HG02938 (cell line): ENCODE data around the gene PDGFA.

Source experiments
- ATAC-seq: cut with Tn5 transposase; IDR thresholded peaks from one replicate; pipeline ENCODE4 v1.9.1; 2021; ENCODE audit warnings: mild to moderate bottlenecking, moderate library complexity; ENCODE audit not compliant: unreplicated experiment

PDGFA gene

DNA sequence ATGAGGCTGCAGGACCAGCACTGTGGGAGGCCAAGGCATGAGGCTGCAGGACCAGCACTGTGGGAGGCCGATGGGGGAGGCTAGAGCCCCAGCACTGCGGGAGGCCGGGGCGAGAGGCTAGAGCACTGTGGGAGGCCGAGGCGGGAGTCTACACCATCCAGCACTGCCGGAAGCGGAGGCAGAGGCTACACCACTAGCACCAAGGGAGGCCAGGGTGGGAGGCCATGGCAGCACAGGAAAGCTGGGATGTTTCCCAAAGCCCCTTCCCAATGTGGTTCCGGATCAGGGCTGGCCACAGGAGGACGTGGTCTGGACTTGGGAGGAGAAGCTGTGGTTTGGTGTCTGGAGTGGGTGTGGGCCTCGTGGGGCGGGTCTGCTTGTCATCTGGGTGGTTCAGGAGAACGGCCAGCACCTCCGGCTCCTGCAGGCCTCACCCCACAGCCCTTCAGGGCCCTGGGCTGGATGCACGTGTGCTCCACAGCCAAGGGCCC lies 43.6 kb downstream of the PDGFA start:
- ATAC-seq, result no peak

DNA sequence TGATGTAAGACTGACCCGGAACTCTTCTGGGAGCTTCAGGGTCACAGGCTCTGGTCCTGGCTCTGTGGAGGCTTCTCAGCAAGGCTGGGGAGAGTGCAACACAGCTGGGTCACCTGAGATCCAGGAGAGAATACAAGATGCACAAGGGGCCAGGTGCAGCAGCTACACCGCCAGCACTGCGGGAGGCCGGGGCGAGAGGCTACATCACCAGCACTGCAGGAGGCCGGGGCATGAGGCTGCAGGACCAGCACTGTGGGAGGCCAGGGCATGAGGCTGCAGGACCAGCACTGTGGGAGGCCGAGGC lies 44.3 kb downstream of the PDGFA start:
- ATAC-seq, result no peak

DNA sequence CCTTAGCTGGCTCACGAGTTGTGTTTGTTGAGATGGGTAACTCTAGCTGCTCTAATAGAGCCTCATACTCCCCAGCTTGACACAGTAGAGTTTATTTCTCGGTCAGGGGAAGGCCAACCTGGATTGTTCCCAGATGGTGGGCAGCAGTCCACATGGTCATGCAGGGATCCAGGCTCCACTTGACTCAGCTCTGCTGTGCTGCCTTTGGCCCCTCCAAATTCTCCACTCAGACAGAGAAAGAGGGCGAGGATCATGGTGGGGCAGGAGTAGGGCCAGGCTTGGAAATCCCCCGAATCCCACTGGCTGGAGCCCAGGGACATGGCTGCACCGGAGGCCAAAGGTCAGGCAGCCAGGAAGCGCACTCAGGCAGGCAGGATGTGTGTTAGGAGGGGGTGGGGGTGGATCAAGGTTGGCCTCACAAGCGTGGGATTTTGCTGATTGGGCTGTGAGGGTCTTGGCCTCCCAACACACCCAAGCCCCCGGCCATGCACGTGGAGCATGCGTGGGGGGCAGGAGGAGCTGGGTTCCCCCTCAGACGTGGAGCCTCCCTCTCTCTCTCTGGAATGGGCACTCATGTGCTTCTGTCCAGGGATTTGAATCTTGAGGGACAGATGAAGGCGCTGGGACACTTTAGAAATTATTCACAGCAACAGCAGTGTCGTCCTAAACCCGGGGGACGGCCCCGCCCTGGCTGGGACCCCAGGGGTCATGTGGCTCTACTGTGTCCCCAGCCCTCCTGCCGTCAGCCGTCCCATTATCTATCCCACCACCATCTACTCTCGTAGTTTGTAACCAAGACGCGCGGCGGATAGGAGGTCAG lies 44.8 kb downstream of the PDGFA start:
- no peak for ATAC-seq

DNA sequence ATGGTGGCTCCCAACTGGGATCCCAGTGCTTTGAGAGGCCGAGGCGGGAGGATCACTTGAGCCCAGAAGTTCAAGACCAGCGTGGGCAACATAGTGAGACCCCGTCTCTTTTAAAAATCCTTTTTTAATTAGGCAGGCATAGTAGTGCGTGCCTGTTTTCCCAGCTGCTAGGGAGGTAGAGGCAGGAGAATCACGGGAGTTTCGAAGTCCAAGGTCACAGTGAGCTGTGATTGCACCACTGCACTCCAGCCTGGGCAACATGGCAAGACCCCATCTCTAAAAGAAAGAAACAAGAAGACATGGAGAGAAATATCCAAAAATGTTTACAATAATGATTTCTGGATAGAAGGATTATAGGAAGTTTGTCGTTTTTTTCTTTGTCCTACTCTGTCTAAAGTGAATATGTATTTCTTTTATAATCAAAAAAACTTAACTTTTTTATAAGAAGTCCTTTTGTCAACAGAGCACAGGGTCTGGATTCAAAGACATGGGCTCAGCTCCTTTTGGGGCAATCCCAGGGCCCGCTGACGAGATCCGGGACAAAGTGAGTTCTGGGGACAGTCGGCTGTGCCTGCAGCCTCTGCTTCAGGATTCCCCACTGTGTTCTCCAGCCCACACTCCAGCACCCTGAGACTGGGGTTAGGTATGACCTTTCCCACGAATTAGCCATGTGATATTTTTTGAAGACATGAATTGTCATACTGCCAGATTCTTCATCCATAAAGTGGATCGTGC lies 45.6 kb downstream of the PDGFA start:
- no peak for ATAC-seq

DNA sequence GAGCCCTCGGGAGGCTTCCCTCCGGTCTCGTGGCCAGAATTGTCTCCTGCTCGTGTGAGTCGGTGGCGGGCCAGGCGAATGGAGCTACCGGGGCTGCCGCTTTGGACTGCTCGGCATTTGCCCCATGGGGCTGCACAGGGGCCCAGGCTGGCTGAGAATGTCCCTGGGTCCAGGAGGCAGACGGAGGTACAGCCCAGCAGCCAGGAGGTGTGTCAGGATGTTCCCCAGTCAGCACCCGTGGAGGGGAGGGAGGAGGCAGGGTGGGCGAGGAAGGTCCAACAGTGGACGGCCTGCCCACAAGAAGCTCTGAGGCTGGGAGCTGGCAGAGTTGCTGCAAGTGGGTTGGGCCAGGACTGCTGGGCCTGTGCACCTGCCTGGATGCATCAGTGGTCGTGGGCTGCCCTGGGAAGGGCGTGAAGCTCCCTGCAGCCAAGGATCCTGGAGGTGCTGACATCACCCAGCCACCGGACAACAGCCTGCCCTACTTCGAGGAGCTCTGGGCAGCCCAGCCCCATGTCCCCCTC lies 46.4 kb downstream of the PDGFA start:
- no peak for ATAC-seq

DNA sequence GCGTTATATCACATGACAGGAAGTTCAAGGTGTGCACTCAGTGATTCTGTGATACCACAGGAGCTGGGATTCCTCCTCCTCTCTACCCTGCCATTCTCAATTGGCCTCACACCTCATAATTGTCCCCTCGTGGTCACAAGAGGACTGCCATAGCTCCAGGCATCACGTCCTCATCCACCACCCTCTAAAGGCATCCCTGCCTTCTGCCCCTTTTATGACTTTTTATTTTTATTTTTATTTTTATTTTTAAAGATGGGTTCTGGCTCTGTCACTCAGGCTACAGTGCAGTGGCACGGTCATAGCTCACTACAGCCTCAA lies 47.0 kb downstream of the PDGFA start:
- ATAC-seq, result no peak

DNA sequence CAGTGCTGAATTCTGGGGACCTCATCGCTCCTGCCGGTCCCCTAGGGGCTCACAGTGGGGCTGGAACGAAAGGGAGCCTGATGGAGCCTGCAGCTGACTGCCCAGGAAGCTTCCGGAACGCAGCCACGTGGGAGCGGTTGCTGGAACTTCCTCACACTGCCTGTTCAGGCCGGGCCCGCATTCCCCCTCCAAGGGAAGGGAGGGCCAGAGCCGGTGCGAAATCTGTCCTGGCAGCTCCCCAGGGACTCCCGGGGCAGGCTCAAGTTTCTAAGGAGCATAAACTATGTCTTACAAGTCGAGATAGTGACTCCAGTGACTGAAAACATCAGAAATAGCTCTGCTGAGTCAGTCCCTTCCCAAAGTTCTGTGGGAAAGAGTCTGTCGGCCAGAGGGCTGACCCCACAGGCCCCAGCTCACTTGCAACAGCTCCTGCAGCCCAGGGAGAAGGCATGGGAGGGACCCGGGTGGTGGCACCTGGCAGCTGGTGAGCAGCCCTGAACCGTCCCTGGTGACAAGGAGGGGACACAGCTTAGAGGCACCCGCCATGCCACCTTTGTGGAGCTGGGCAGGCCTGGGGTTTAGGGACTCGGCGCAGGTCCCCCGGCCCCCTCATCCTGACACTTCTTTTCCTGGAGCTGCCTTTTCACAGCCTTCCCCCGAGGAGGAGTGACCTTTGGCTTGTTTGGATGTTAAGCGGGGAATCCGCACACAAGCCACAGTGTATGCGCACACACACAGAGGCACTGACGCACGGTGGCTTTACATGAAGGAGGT lies 47.6 kb downstream of the PDGFA start:
- no peak for ATAC-seq

DNA sequence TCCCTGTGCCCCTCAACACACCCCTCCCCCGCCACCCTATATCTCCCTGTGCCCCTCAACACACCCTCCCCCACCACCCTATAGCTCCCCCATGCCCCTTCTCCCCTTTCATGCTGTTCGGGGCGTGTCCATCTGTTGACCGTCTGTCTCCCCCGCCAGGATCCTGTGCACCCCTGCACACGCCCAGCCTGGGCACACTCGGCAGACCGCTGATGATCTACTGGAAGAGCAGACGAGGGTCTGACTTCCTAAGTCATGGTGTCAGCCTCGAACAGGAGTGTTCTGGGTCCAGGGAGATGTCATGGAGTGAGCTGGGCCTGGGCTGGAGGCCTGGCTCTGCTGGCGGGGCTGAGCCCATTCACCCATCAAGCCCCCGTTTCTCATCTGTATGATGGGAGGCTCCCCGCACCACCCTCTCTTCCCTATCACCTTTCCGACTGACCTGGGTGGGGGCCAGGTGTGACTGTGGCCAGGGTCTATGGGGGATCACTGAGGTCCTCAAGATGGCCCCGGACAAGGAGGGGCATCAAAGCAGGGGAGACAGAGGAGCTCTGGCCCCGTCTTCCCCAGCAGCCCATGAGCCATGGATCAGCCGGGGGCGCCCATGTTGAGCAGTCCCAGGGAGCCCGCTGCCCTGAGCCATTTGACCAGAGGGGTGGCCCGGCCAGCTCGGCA lies 48.3 kb downstream of the PDGFA start:
- no peak for ATAC-seq

DNA sequence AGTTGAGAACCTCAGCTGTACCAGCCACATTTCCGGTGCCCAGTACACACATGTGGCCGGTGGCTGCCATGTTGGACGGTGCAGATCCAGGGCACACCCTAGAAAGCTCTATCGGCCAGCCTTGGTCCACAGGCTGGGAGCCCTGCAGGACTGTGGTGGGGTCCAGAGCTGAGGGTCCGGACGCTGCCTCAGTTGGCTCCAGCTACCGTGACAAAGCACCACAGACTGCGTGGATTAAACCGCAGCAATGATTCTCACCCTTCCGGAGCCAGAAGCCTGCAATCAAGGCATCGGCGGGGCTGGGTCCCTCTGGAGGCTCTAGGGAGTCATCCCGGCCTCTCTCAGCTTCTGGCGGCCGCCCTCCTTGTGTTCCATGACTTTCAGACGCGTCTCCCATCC lies 50.1 kb downstream of the PDGFA start:
- ATAC-seq, result no peak

DNA sequence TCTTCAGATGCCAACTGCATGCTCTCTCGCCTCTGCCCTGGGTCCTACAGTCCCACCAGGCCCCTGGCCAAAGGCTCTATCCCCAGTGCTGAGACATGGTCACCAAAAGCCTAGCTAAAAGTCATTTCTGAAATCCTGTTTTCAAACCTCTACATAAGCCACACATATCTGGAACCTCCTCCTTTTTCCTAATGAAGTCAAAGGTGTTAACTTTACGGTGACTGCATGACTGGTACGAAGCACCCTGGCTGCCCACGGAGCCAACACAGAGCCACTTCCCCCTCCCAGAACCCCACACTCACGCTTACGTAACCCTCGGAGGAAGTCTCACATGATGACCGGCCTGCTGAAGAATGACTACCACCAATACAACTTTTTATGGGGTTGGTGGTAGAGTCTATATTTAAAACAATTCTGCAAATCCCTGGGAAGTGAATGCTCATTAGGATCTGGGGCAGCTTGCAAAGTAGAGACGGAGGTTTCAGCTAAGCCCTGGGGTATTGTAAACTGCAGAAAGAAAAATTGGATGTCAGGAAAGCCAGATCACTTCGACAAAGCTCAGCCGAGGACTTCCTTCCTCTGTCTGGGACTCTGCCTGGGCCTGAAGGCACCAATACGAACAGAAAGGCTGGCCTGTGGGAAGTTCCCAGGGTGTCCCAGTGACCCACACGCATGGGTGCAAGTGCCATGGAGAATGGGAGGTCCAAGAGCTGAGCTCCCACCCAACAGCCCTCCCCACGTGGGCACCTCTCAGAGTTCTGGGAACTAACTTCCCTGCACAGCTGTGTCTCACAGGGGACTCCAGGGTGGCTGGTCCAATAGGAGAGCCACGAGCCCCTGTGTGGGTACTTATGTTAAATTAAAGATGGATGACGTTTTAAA lies 50.7 kb downstream of the PDGFA start:
- ATAC-seq, result no peak

DNA sequence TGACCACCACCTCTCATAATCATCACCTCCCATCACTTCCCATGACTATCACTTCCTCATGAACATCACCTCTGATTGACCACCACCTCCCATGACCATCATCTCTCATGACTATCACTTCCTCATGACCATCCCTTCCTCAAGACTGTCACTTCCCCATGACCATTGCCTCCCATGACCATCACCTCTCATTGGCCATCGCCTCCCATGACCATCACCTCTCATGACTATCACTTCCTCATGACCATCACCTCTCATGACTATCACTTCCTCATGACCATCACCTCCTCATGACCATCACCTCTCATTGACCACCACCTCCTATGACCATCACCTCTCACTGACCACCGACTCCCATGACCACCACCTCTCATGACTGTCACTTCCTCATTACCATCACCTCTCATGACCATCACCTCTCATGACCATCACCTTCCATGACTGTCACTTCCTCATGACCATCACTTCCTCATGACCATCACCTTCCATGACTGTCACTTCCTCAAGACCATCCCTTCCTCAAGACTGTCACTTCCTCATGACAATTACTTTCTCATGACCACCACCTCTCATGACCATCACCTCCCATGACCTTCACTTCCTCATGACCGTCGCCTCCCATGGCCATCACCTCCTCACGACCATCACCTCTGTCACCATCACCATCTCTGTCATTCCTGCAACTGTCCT lies 51.6 kb downstream of the PDGFA start:
- ATAC-seq, result no peak

DNA sequence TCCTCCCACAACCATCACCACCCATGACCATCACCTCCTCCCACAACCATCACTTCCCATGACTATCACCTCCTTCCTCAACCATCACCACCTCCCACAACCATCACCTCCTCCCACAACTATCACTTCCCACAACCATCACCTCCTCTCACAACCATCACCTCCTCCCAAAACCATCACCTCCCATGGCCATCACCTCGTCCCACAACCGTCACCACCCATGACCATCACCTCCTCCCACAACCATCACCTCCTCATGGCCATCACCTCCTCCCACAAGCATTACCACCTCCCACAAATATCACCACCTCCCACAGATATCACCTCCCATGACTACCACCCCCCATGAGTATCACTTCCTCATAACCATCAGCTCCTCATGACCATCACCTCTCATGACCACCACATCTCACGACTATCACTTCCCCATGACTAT lies 52.2 kb downstream of the PDGFA start:
- no peak for ATAC-seq

DNA sequence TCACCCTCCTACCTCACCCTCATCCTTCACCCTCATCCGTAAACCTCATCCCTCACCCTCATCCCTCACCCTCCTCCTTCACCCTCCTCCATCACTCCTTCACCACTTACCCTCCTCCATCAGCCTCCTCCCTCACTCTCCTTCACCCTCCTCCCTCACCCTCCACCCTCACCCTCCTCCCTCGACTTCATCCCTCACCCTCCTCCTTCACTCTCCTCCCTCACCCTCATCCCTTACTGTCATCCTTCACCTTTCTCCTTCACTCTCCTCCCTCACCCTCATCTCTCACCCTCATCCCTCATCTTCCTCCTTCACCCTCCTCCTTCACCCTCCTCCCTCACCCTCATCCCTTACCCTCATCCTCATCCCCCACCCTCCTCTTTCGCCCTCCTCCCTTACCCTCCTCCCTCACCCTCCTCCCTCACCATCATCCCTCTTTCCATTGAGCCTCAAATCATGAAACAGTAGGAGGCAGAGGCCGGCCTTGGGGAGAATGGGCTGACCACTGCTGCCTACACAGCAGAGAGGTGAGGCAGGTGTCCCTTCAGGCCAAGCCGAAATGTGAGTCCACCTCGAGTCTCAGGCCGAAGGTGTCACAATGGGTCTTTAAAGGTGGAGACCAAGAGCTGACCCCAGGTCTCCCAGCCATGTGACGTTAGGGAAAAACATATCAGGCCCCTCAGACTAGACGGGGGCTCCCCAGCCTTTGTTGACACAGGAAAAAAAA lies 53.0 kb downstream of the PDGFA start:
- ATAC-seq, result no peak

DNA sequence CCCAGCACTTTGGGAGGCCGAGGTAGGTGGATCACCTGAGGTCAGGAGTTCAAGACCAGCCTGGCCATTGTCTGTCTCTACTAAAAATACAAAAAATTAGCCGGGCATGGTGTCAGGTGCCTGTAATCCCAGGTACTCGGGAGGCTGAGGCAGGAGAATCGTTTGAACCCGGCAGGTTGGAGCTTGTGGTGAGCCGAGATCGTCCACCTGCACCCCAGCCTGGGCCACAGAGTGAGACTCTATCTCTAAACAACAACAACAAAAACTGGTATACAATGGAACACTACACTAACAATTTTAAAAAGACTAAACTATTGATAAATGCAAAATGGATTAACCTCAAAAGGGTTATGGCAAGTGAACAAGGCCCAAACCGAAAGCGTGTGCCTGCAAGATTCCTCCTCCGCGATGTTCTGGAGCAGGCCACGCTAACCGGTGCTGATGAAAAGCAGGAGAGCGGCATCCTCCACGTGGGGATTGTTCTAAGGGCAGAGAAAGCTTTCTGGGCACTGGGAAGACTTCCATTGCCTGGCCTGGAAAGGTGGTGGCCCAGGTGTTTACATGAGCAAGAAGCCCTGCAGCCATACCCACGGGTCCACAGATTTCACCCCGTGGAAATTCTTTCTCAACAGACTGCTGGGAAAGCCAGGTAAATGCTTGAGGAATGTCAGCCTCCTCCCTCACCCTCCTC lies 53.8 kb downstream of the PDGFA start:
- ATAC-seq, result no peak

DNA sequence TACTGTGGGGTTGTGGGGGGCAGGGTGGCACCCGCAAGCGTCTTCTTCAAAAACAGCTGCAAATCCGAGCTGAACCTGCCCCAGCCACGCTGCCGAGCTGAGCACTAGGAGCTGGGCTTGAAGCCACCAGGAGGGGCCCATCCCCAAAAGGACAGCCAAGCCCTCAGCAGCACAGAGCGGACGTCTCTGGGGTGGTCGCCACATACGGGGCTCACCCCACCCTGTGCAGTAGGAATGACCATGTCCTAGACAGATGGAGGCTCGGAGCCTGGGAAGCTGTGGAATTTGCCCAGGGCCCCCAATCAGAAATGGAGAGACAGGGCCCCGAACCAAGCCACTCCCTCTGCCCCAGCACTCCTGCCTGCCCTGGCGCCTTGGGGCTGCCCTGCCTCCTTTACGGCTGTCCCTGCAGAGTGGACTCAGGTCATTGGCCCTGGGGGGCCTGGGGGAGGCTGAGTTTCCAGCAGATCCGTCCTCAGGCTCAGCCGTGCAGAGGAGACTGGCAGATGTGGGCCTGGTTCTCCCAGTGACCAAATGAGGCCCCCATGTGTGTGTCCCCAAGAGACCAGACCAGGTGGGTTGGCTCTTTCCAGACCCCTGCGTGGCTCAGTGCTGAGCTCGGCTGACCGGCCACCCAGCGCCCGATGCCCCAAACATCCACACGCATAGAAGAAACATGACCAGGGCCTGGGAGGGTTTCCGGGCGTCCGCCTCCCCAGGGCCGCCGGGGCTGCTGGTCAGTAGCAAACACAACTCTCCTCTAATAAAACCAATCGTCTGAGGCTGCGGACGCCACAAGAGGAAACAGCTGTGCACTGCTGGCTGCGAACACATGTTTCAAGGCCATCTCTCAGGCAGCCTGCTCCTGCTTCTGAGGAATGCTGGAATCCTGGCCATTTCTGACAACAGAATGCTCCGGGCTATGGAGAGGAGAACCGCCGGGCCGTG lies 54.9 kb downstream of the PDGFA start:
- ATAC-seq, result no peak

DNA sequence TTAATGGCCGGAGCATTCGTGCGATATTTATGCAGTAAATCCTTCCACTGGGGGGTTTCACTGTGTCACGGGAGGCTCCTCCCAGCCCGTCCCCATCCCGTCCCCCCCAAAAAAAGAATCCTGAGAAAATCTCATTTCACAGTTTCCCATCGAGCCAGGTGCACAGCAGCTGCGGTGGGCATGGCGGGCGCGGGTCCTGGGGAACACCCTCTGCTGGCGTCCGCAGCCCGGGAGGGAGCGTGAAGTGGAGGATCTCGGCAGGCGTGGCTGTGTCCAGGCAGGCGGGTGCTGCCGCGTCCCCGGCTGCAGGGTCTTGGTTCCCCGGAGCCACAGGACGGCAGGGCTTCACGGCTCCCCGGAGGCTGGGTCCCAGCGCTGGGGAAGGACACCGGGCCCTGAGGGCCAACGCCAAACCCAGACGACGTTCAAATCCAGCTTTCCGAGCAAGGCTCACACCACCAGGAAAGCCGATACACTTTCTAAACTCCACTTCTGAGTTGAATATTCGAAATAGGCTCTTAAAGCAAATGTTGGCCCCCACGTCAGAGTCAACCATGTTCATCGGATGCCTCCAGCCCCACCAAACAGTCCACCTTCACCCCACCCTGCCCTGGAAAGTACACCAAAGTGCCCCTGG lies 55.7 kb downstream of the PDGFA start:
- no peak for ATAC-seq

DNA sequence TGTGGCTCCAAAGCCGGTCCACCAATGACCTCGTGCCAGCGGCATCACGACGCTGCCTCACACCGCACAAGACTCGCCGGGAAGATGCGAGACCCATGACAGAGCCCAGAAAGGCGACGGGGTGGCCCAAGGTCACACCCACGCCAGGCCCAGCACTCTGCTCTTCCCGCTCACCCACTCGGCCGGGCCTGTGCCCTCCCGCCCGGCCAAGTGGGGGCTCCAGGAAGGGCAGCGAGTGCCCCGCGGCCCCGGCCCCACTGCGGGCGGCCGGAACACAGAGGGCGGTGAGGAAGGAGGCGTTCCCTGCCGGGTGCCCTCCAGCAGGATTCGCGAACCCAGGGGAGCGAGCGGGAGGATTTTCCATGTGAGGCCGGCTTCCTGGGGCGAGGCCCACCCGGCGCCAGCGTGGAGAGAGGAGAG lies 56.3 kb downstream of the PDGFA start:
- ATAC-seq, result no peak
